ACC112 (cell line): ENCODE measurements around the gene PMEPA1.

ENCODE experiments used
- H2AFZ ChIP-seq: fragments of 200-600 bp; sonication (generic); one replicate; pipeline ENCODE4 v1.6.0; 2017; ENCODE audit warnings: antibody characterized with exemption, low read length; ENCODE audit not compliant: unreplicated experiment
- H3K27ac ChIP-seq: fragments of 200-600 bp; sonication (generic); 2 replicates; pipeline ENCODE4 v1.5.1; 2014; ENCODE audit warnings: low read depth, mild to moderate bottlenecking, antibody characterized with exemption, low read length, moderate library complexity
- H3K27me3 ChIP-seq: fragments of 200-600 bp; sonication (generic); 2 replicates; pipeline ENCODE4 v1.6.1; 2014; ENCODE audit warnings: mild to moderate bottlenecking, antibody characterized with exemption, low read length, moderate library complexity, mixed read lengths; ENCODE audit not compliant: insufficient read depth
- H3K36me3 ChIP-seq: fragments of 200-600 bp; sonication (generic); 2 replicates; pipeline ENCODE4 v1.6.1; 2016; ENCODE audit warnings: mild to moderate bottlenecking, antibody characterized with exemption, low read length, moderate library complexity, mixed read lengths; ENCODE audit not compliant: insufficient read depth
- H3K4me1 ChIP-seq: fragments of 200-600 bp; sonication (generic); one replicate; pipeline ENCODE4 v1.6.1; 2016; ENCODE audit warnings: low read length, mixed read lengths; ENCODE audit not compliant: insufficient read depth, unreplicated experiment, control insufficient read depth
- H3K4me3 ChIP-seq: fragments of 200-600 bp; sonication (generic); 2 replicates; pipeline ENCODE4 v1.5.1; 2014; ENCODE audit warnings: mild to moderate bottlenecking, low read depth, low read length
- H3K79me2 ChIP-seq: fragments of 200-600 bp; sonication (generic); one replicate; pipeline ENCODE4 v1.6.0; 2016; ENCODE audit warnings: low read length; ENCODE audit not compliant: control insufficient read depth, unreplicated experiment, insufficient read depth

Gene PMEPA1

GRCh38 chr20:57601211-57601570, 108.6 kb downstream of the PMEPA1 start:
- Histone ChIP-seq H2AFZ (no peak overlapping the region), H3K79me2 (no peaks in the 10 kb centered on the region), H3K27me3 (peaks cover 5% of the 10 kb centered on the region; the same call in 1 of the 2 replicates), H3K36me3 (no peaks in the 10 kb centered on the region), H3K4me1 (no peaks in the 10 kb centered on the region), H3K4me3 (no peak overlapping the region), H3K27ac (no peak overlapping the region)

GRCh38 chr20:57600320-57601210, 109.2 kb downstream of the PMEPA1 start:
- H3K27ac ChIP-seq, result no peak overlapping the region
- no peak overlapping the region for H2AFZ ChIP-seq
- H3K36me3 ChIP-seq, result no peaks in the 10 kb centered on the region
- no peaks in the 10 kb centered on the region for H3K79me2 ChIP-seq
- H3K4me1 ChIP-seq, result no peaks in the 10 kb centered on the region
- no peak overlapping the region for H3K4me3 ChIP-seq
- H3K27me3 ChIP-seq, result peaks cover 2% of the 10 kb centered on the region; the same call in 1 of the 2 replicates

GRCh38 chr20:57598491-57598890, 111.3 kb downstream of the PMEPA1 start:
- no peak overlapping the region for H3K27ac ChIP-seq
- H3K4me3 ChIP-seq, result no peak overlapping the region
- H3K79me2 ChIP-seq, result no peaks in the 10 kb centered on the region
- no peak overlapping the region for H2AFZ ChIP-seq
- peaks cover 2% of the 10 kb centered on the region; the same call in 1 of the 2 replicates for H3K27me3 ChIP-seq
- no peaks in the 10 kb centered on the region for H3K36me3 ChIP-seq
- H3K4me1 ChIP-seq, result no peaks in the 10 kb centered on the region
